GM21528 (cell line): ENCODE data around the gene RABGAP1L.
"Not testable (repeated sequence)": the region's sequence is repeated elsewhere in the genome, so short reads cannot be mapped to it uniquely, and the experiment has no call there.

Source experiments
- ATAC-seq: cut with Tn5 transposase; IDR thresholded peaks from one replicate; pipeline ENCODE4 v1.9.1; 2021; ENCODE audit warnings: mild to moderate bottlenecking, moderate library complexity; ENCODE audit not compliant: unreplicated experiment, low FRiP score

The RABGAP1L gene

GRCh38 chr1:174785510-174785909 lies 626.2 kb downstream of the RABGAP1L start:
- ATAC-seq: no peak

- no peak for ATAC-seq
Measured at GRCh38 chr1:174786358-174786757, 627.0 kb downstream of the RABGAP1L start.

GRCh38 chr1:174786760-174787159 lies 627.4 kb downstream of the RABGAP1L start:
- peak; percentile 67 for ATAC-seq

- ATAC-seq: no peak
Measured at GRCh38 chr1:174788981-174789380, 629.7 kb downstream of the RABGAP1L start.

- ATAC-seq: peak; percentile 71
Measured at GRCh38 chr1:174789399-174789798, 630.1 kb downstream of the RABGAP1L start.

GRCh38 chr1:174791863-174792262 lies 632.5 kb downstream of the RABGAP1L start:
- ATAC-seq: no peak

GRCh38 chr1:174794861-174795260 lies 635.5 kb downstream of the RABGAP1L start:
- ATAC-seq: no peak

- no peak for ATAC-seq
Measured at GRCh38 chr1:174795806-174796205, 636.5 kb downstream of the RABGAP1L start.

- no peak for ATAC-seq
Measured at GRCh38 chr1:174797398-174797797, 638.1 kb downstream of the RABGAP1L start.

- ATAC-seq: peak; percentile 14
Measured at GRCh38 chr1:174799136-174799479, 639.8 kb downstream of the RABGAP1L start.

GRCh38 chr1:174800216-174800851 lies 641.0 kb downstream of the RABGAP1L start:
- peak; percentile 4 for ATAC-seq

GRCh38 chr1:174800876-174801275 lies 641.6 kb downstream of the RABGAP1L start:
- no peak for ATAC-seq

GRCh38 chr1:174809755-174810280 lies 650.5 kb downstream of the RABGAP1L start:
- ATAC-seq: no peak

- no peak for ATAC-seq
Measured at GRCh38 chr1:174812016-174812415, 652.7 kb downstream of the RABGAP1L start.

GRCh38 chr1:174812656-174813055 lies 653.3 kb downstream of the RABGAP1L start:
- no peak for ATAC-seq

- no peak for ATAC-seq
Measured at GRCh38 chr1:174815036-174815435, 655.7 kb downstream of the RABGAP1L start.

GRCh38 chr1:174815474-174815908 lies 656.2 kb downstream of the RABGAP1L start:
- no peak for ATAC-seq

GRCh38 chr1:174816621-174817020 lies 657.3 kb downstream of the RABGAP1L start:
- ATAC-seq: not testable (repeated sequence)

GRCh38 chr1:174818014-174818616 lies 658.8 kb downstream of the RABGAP1L start:
- no peak for ATAC-seq

GRCh38 chr1:174818951-174819350 lies 659.6 kb downstream of the RABGAP1L start:
- ATAC-seq: no peak

- ATAC-seq: no peak
Measured at GRCh38 chr1:174819596-174819995, 660.3 kb downstream of the RABGAP1L start.

- ATAC-seq: no peak
Measured at GRCh38 chr1:174825127-174825526, 665.8 kb downstream of the RABGAP1L start.
